ENCODE results near the gene KIR3DL3.

Gene KIR3DL3

DNA sequence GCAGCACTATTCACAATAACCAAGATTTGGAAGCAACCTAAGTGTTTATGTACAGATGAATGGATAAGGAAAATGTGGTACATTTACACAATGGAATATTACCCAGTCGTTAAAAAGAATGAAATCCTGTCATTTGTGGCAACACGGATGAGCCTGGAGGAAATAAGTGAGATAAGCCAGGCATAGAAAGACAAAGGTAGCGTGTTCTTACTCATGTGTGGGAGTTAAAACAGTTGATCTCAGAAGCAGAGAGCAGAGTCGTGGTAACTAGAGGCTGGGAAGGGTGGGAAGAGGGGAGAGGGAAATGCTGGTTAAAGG lies 32.0 kb upstream of the KIR3DL3 start:
- H3K27ac ChIP-seq (ENCODE audit: low read depth, low read length, poor library complexity, severe bottlenecking) = no peak overlapping the region
- H3F3A ChIP-seq (ENCODE audit: insufficient read depth, low read length) = no peaks in the 10 kb centered on the region
- H3K36me3 ChIP-seq (ENCODE audit: insufficient read depth, low read length) = no peaks in the 10 kb centered on the region
- no peak overlapping the region for H3K9ac ChIP-seq (ENCODE audit: low read length)
- TF ChIP-seq EZH2 (IDR thresholded peaks at IDR 0.05; ENCODE audit: borderline replicate concordance, low read length) (no peak), CTCF (IDR thresholded peaks at IDR 0.05; ENCODE audit: low read length) (no peak)
- no peaks in the 10 kb centered on the region for H3K4me1 ChIP-seq (ENCODE audit: insufficient read depth, low read length, severe bottlenecking)
- H2AFZ ChIP-seq (ENCODE audit: low read length) = no peak overlapping the region
- H3K9me3 ChIP-seq (ENCODE audit: low read length) = no peaks in the 10 kb centered on the region
- no peaks in the 10 kb centered on the region for H3K27me3 ChIP-seq (ENCODE audit: insufficient read depth, low read length)
- H3K4me2 ChIP-seq (ENCODE audit: low read length) = no peak overlapping the region
- H3K4me3 ChIP-seq (ENCODE audit: low read depth, low read length, poor library complexity, severe bottlenecking) = no peak overlapping the region
- no peaks in the 10 kb centered on the region for H3K9me2 ChIP-seq (ENCODE audit: low read depth, low read length)
- no peaks in the 10 kb centered on the region for H3K79me2 ChIP-seq (ENCODE audit: insufficient read depth, low read length)
- H4K20me1 ChIP-seq (ENCODE audit: insufficient read depth, low read length) = no peaks in the 10 kb centered on the region

GRCh38 chr19:54694648-54695047 lies 29.6 kb upstream of the KIR3DL3 start:
- H3K79me2 ChIP-seq (ENCODE audit: insufficient read depth, low read length) = no peaks in the 10 kb centered on the region
- H3K4me1 ChIP-seq (ENCODE audit: insufficient read depth, low read length, severe bottlenecking) = no peaks in the 10 kb centered on the region
- no peaks in the 10 kb centered on the region for H3F3A ChIP-seq (ENCODE audit: insufficient read depth, low read length)
- no peaks in the 10 kb centered on the region for H3K27me3 ChIP-seq (ENCODE audit: insufficient read depth, low read length)
- no peak overlapping the region for H3K4me3 ChIP-seq (ENCODE audit: low read depth, low read length, poor library complexity, severe bottlenecking)
- no peaks in the 10 kb centered on the region for H4K20me1 ChIP-seq (ENCODE audit: insufficient read depth, low read length)
- no peaks in the 10 kb centered on the region for H3K36me3 ChIP-seq (ENCODE audit: insufficient read depth, low read length)
- H3K9me2 ChIP-seq (ENCODE audit: low read depth, low read length) = no peaks in the 10 kb centered on the region
- H3K9me3 ChIP-seq (ENCODE audit: low read length) = no peaks in the 10 kb centered on the region
- H3K27ac ChIP-seq (ENCODE audit: low read depth, low read length, poor library complexity, severe bottlenecking) = no peak overlapping the region
- H2AFZ ChIP-seq (ENCODE audit: low read length) = no peak overlapping the region
- no peak for TF ChIP-seq EZH2 (IDR thresholded peaks at IDR 0.05; ENCODE audit: borderline replicate concordance, low read length)
- no peak for TF ChIP-seq CTCF (IDR thresholded peaks at IDR 0.05; ENCODE audit: low read length)
- H3K4me2 ChIP-seq (ENCODE audit: low read length) = no peak overlapping the region
- no peak overlapping the region for H3K9ac ChIP-seq (ENCODE audit: low read length)

DNA sequence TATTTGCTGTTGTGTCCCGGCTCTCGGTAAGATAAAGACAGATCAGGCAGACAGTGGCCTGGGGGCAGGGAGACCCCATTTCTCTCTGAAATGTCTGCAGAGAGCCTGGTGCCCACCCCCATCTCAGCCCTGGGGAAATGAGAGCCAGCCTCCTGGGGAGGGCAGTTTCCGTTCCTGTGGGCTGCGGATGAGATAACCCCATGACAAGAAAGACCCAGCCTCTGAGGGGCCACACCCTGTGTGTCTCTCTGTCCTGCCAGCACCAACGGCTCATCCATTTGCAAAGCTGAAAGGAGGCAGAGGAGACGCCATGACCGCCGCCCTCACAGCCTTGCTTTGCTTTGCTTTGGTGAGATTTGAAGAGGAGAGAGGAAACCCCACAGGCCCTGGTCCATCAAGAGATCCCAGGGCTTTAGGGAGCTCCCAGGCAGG lies 28.1 kb upstream of the KIR3DL3 start:
- H3K36me3 ChIP-seq (ENCODE audit: insufficient read depth, low read length) = no peaks in the 10 kb centered on the region
- TF ChIP-seq EZH2 (IDR thresholded peaks at IDR 0.05; ENCODE audit: borderline replicate concordance, low read length) = no peak
- no peak for TF ChIP-seq CTCF (IDR thresholded peaks at IDR 0.05; ENCODE audit: low read length)
- no peak overlapping the region for H3K27ac ChIP-seq (ENCODE audit: low read depth, low read length, poor library complexity, severe bottlenecking)
- H3K9me3 ChIP-seq (ENCODE audit: low read length) = no peaks in the 10 kb centered on the region
- no peak overlapping the region for H3K9ac ChIP-seq (ENCODE audit: low read length)
- H3K79me2 ChIP-seq (ENCODE audit: insufficient read depth, low read length) = no peaks in the 10 kb centered on the region
- no peaks in the 10 kb centered on the region for H3K27me3 ChIP-seq (ENCODE audit: insufficient read depth, low read length)
- no peak overlapping the region for H3K4me2 ChIP-seq (ENCODE audit: low read length)
- H4K20me1 ChIP-seq (ENCODE audit: insufficient read depth, low read length) = no peaks in the 10 kb centered on the region
- no peaks in the 10 kb centered on the region for H3K4me1 ChIP-seq (ENCODE audit: insufficient read depth, low read length, severe bottlenecking)
- H2AFZ ChIP-seq (ENCODE audit: low read length) = no peak overlapping the region
- H3F3A ChIP-seq (ENCODE audit: insufficient read depth, low read length) = no peaks in the 10 kb centered on the region
- no peak overlapping the region for H3K4me3 ChIP-seq (ENCODE audit: low read depth, low read length, poor library complexity, severe bottlenecking)
- H3K9me2 ChIP-seq (ENCODE audit: low read depth, low read length) = no peaks in the 10 kb centered on the region
